ENCODE measurements around the gene SELENOT. TPM values are rescaled to one million over a fixed set of nuclear protein-coding genes. Genes with fewer than 3 reads are reported as not detected.

Gene SELENOT
- total RNA-seq, 1 experiment from 2014 or later: 81.6 TPM

DNA sequence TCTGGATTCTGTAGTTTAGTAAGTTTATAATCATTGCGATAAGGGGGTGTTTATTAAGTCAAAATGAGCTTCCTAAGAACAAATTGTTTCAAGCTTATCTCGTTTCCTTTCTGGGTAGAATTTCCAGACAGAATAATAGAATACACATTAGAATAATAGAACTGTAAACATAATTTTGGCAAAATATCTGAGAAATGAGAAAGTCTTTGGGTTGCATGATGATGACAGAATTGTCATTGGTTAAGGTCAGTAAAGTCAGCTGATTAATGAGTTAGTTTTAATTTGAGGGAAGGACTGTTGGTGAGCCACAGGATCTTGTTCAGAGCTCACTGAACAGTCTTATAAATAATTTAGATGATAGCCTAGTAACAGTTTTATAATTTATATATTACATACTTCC lies 46.3 kb upstream of the SELENOT start:
- Histone ChIP-seq H3K27me3 (ENCODE audit: insufficient read depth, low read length) (no peaks in the 10 kb centered on the region), H3K9me2 (ENCODE audit: insufficient read depth) (no peaks in the 10 kb centered on the region), H4K20me1 (ENCODE audit: insufficient read depth) (no peaks in the 10 kb centered on the region), H3K27ac (ENCODE audit: low read depth, low read length) (no peak overlapping the region), H3K36me3 (ENCODE audit: control insufficient read depth in 1 of 2, insufficient read depth in 2 of 2, low read length in 2 of 2) (peaks cover 33% of the 10 kb centered on the region in 2 experiments), H3K79me2 (ENCODE audit: insufficient read depth, low read length) (peaks cover 92% of the 10 kb centered on the region), H3K9ac (ENCODE audit: low read length) (no peak overlapping the region), H3K9me3 (ENCODE audit: control insufficient read depth in 1 of 2, insufficient read depth in 1 of 2, low read depth in 1 of 2, low read length in 2 of 2) (no peaks in the 10 kb centered on the region), H3K4me2 (ENCODE audit: low read length) (no peak overlapping the region), H3K4me3 (replicated peaks in 1 of 2; ENCODE audit: low read depth in 1 of 2, low read length in 2 of 2) (no peak overlapping the region), H3K4me1 (ENCODE audit: control insufficient read depth in 1 of 2, insufficient read depth in 2 of 2, low read length in 2 of 2) (0 out of 4 replicates have a peak, but pooled peaks cover 0 to 4% of the 10 kb centered on the region in 2 experiments), H2AFZ (ENCODE audit: low read depth, low read length, poor library complexity, severe bottlenecking) (no peak overlapping the region)
- intact Hi-C loops (cut with micrococcal nuclease): no loop called here
- DNase-seq (ENCODE audit: low read depth, low spot score) (no peak), ATAC-seq (no peak)
- POLR2A ChIA-PET: interaction anchor here (0.5 kb wide), 1 partner anchor 9 kb away, joined by 3 read pairs; no protein-coding TSS in a partner anchor
- RAD21 ChIA-PET (ENCODE audit: low non-redundant PET in 1 of 2, low total read pairs in 2 of 2, uncharacterized antibody in 2 of 2, unreplicated experiment in 2 of 2): no interaction called here
- CTCF ChIA-PET: no interaction called here
- BruUV-seq (replicated peaks): no TSS peak
- TF ChIP-seq, protein P1, sequence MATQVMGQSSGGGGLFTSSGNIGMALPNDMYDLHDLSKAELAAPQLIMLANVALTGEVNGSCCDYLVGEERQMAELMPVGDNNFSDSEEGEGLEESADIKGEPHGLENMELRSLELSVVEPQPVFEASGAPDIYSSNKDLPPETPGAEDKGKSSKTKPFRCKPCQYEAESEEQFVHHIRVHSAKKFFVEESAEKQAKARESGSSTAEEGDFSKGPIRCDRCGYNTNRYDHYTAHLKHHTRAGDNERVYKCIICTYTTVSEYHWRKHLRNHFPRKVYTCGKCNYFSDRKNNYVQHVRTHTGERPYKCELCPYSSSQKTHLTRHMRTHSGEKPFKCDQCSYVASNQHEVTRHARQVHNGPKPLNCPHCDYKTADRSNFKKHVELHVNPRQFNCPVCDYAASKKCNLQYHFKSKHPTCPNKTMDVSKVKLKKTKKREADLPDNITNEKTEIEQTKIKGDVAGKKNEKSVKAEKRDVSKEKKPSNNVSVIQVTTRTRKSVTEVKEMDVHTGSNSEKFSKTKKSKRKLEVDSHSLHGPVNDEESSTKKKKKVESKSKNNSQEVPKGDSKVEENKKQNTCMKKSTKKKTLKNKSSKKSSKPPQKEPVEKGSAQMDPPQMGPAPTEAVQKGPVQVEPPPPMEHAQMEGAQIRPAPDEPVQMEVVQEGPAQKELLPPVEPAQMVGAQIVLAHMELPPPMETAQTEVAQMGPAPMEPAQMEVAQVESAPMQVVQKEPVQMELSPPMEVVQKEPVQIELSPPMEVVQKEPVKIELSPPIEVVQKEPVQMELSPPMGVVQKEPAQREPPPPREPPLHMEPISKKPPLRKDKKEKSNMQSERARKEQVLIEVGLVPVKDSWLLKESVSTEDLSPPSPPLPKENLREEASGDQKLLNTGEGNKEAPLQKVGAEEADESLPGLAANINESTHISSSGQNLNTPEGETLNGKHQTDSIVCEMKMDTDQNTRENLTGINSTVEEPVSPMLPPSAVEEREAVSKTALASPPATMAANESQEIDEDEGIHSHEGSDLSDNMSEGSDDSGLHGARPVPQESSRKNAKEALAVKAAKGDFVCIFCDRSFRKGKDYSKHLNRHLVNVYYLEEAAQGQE (IDR thresholded peaks at IDR 0.05; ENCODE audit: low read depth): no peak
- TF ChIP-seq SIN3A (IDR thresholded peaks at IDR 0.05; ENCODE audit: low read depth): no peak
- no peak for TF ChIP-seq CBX3 (IDR thresholded peaks at IDR 0.05; ENCODE audit: low read depth)
- no peak for TF ChIP-seq TCF7L2 (IDR thresholded peaks at IDR 0.05; ENCODE audit: borderline replicate concordance, extremely low read depth, insufficient read depth, insufficient read length)
- TF ChIP-seq SRF (IDR thresholded peaks at IDR 0.05; ENCODE audit: low read depth): no peak
- no peak for TF ChIP-seq ATF3 (IDR thresholded peaks at IDR 0.05)

DNA sequence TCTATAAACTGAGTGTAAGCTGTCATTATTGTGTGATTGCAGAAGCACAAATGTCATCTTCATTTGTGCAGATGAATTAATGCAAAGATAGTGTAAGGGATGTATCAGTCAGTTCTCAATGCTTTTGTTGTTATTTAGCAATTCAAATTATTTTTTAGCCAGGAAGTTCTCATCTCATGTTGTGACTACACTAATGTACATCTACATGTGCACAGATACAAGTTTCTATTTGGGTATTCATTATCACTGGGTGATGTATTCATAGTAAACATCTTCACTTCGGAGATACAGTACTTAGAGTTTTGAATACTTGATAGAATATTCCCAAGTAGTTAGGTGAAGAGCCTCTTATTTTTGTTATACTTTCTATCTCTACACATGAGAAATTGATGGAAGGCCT lies 45.4 kb upstream of the SELENOT start:
- no peak overlapping the region for H3K9ac ChIP-seq (ENCODE audit: low read length)
- no peak for ATAC-seq
- ChIA-PET POLR2A (no interaction called here), CTCF (no interaction called here), RAD21 (ENCODE audit: low non-redundant PET in 1 of 2, low total read pairs in 2 of 2, uncharacterized antibody in 2 of 2, unreplicated experiment in 2 of 2) (no interaction called here)
- no TSS peak for BruUV-seq (replicated peaks)
- no peaks in the 10 kb centered on the region for H4K20me1 ChIP-seq (ENCODE audit: insufficient read depth)
- H3K36me3 ChIP-seq (ENCODE audit: control insufficient read depth in 1 of 2, insufficient read depth in 2 of 2, low read length in 2 of 2): peaks cover 24 to 32% of the 10 kb centered on the region in 2 experiments
- DNase-seq (ENCODE audit: low read depth, low spot score): no peak
- no peak overlapping the region for H3K27ac ChIP-seq (ENCODE audit: low read depth, low read length)
- H3K79me2 ChIP-seq (ENCODE audit: insufficient read depth, low read length): peaks cover 88% of the 10 kb centered on the region
- intact Hi-C loops (cut with micrococcal nuclease): no loop called here
- H3K4me1 ChIP-seq (ENCODE audit: control insufficient read depth in 1 of 2, insufficient read depth in 2 of 2, low read length in 2 of 2): 0 out of 4 replicates have a peak, but pooled peaks cover 0 to 4% of the 10 kb centered on the region in 2 experiments
- no peaks in the 10 kb centered on the region for H3K9me2 ChIP-seq (ENCODE audit: insufficient read depth)
- no peak overlapping the region for H2AFZ ChIP-seq (ENCODE audit: low read depth, low read length, poor library complexity, severe bottlenecking)
- H3K4me2 ChIP-seq (ENCODE audit: low read length): no peak overlapping the region
- H3K9me3 ChIP-seq (ENCODE audit: control insufficient read depth in 1 of 2, insufficient read depth in 1 of 2, low read depth in 1 of 2, low read length in 2 of 2): no peaks in the 10 kb centered on the region
- H3K4me3 ChIP-seq (replicated peaks in 1 of 2; ENCODE audit: low read depth in 1 of 2, low read length in 2 of 2): no peak overlapping the region
- H3K27me3 ChIP-seq (ENCODE audit: insufficient read depth, low read length): no peaks in the 10 kb centered on the region
- TF ChIP-seq ATF3 (IDR thresholded peaks at IDR 0.05) (no peak), SIN3A (IDR thresholded peaks at IDR 0.05; ENCODE audit: low read depth) (no peak), CTCF (IDR thresholded peaks at IDR 0.05 in 2 of 3, conservative IDR thresholded peaks at IDR 0.05 in 1 of 3; ENCODE audit: borderline replicate concordance in 1 of 3, insufficient read depth in 1 of 3, low read depth in 2 of 3, low read length in 2 of 3) (no peak), SRF (IDR thresholded peaks at IDR 0.05; ENCODE audit: low read depth) (no peak), EZH2 (IDR thresholded peaks at IDR 0.05) (no peak), JUND (IDR thresholded peaks at IDR 0.05) (no peak), ZFX (IDR thresholded peaks at IDR 0.05) (no peak), MAX (IDR thresholded peaks at IDR 0.05) (no peak), EGR1 (IDR thresholded peaks at IDR 0.05; ENCODE audit: low read depth) (no peak), SP1 (IDR thresholded peaks at IDR 0.05; ENCODE audit: low read depth) (no peak), YY1 (IDR thresholded peaks at IDR 0.05; ENCODE audit: extremely low read depth, insufficient replicate concordance, low read depth, low read length) (no peak), RAD21 (IDR thresholded peaks at IDR 0.05; ENCODE audit: low read depth) (no peak), ELF1 (IDR thresholded peaks at IDR 0.05; ENCODE audit: borderline replicate concordance, low read depth) (no peak)
